ENCODE results near the gene RNF7. TPM values are rescaled to one million over a fixed set of nuclear protein-coding genes. Genes with fewer than 3 reads are reported as not detected.

The RNF7 gene
- total RNA-seq, 1 experiment from 2014 or later, result 126 TPM

DNA sequence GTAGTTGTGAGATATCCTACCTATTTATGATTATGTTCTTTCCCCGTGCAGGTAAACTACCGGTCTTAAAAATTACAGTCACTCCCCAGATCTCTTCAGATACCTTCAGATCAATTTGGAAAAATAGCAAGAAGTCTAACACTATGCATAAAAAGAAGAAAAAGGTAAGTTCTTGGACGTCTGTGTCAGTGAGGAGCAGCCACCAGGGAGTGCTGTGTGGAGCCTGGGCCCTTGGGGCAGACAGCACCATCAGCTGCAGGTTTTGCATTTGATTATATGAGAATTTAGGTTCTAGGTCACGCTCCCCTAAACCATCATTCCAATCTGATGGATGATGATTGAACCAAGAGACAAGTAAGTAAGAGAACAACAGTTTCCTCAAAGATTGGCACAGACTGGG, 8.9 kb upstream of the RNF7 start:
- H2BK12ac ChIP-seq (ENCODE audit: insufficient read length, low read depth, low read length), result no peak overlapping the region
- H4K91ac ChIP-seq (ENCODE audit: insufficient read length, low read depth, low read length), result no peak overlapping the region
- H3K4me3 Mint-ChIP-seq, result no peak overlapping the region
- H3K27ac ChIP-seq (ENCODE audit: insufficient read length, low read depth, low read length), result no peak overlapping the region
- peaks cover 9 to 13% of the 10 kb centered on the region in 2 experiments for H3K4me1 Mint-ChIP-seq
- no peak overlapping the region for H3K14ac ChIP-seq (ENCODE audit: insufficient read depth, low read length)
- H3K36me3 Mint-ChIP-seq (ENCODE audit: insufficient read depth in 1 of 3, low read depth in 3 of 3), result no peaks in the 10 kb centered on the region
- no peaks in the 10 kb centered on the region for H3K4me1 ChIP-seq (ENCODE audit: insufficient read depth, low read length)
- no CpG with 5 or more reads among the region's 4 CpGs for WGBS (ENCODE audit: extremely low coverage, insufficient read length, low lambda C conversion rate)
- H3K27ac Mint-ChIP-seq, result no peak overlapping the region
- H3K9me3 ChIP-seq (ENCODE audit: control insufficient read depth, low read depth, low read length), result no peaks in the 10 kb centered on the region
- H3K27me3 ChIP-seq (ENCODE audit: insufficient read depth, low read length), result no peaks in the 10 kb centered on the region
- no peaks in the 10 kb centered on the region for H4K20me1 ChIP-seq (ENCODE audit: control insufficient read depth, insufficient read depth, insufficient read length)
- H2BK120ac ChIP-seq (ENCODE audit: low read depth, low read length, poor library complexity, severe bottlenecking), result no peak overlapping the region
- H2AFZ ChIP-seq (ENCODE audit: low read length), result no peak overlapping the region
- no peak overlapping the region for H3K23ac ChIP-seq (ENCODE audit: insufficient read length, low read depth, low read length)
- no peak overlapping the region for H3K9ac ChIP-seq (ENCODE audit: extremely low read depth, insufficient read length, low read length)
- H2AK5ac ChIP-seq (ENCODE audit: insufficient read length, low read length), result no peak overlapping the region
- no peak overlapping the region for H2BK5ac ChIP-seq (ENCODE audit: insufficient read length, low read length)
- H3K27me3 Mint-ChIP-seq (ENCODE audit: low read depth), result no peaks in the 10 kb centered on the region
- no peaks in the 10 kb centered on the region for H3K79me1 ChIP-seq (ENCODE audit: insufficient read depth, low read depth, low read length, poor library complexity, severe bottlenecking)
- H3K56ac ChIP-seq (ENCODE audit: insufficient read length, low read depth, low read length), result no peak overlapping the region
- no peak overlapping the region for H3K4ac ChIP-seq (ENCODE audit: low read depth, low read length)
- H3K18ac ChIP-seq (ENCODE audit: insufficient read length, low read depth, low read length), result no peak overlapping the region
- DNase-seq, result no peak
- H2BK20ac ChIP-seq (ENCODE audit: low read depth, low read length, poor library complexity, severe bottlenecking), result no peak overlapping the region
- H3K9me3 Mint-ChIP-seq, result no peaks in the 10 kb centered on the region
- H4K5ac ChIP-seq (ENCODE audit: insufficient read length, low read depth, low read length), result no peak overlapping the region
- H2BK15ac ChIP-seq (ENCODE audit: low read depth, low read length), result no peak overlapping the region
- H3K23me2 ChIP-seq (ENCODE audit: insufficient read length, low read depth, low read length, poor library complexity, severe bottlenecking), result no peaks in the 10 kb centered on the region
- H3K79me2 ChIP-seq (ENCODE audit: insufficient read depth, low read length), result no peaks in the 10 kb centered on the region
- H3T11ph ChIP-seq (ENCODE audit: low read length), result no peak overlapping the region
- no peak overlapping the region for H3K4me2 ChIP-seq (ENCODE audit: insufficient read depth, insufficient read length, low read length)
- no peak overlapping the region for H4K8ac ChIP-seq (replicated peaks; ENCODE audit: insufficient read length, low read depth, low read length)
- TF ChIP-seq CTCF (conservative IDR thresholded peaks at IDR 0.05), result peak; percentile 54
